Stimulated activated CD4-positive, alpha-beta T cell treated with anti-CD3 and anti-CD28 coated beads, Interleukin-1b, Interleukin-23, amount 100 ng/mL, for 1 hour (primary cell): ENCODE results near the gene SLC16A10.
"Not testable (repeated sequence)": the region's sequence is repeated elsewhere in the genome, so short reads cannot be mapped to it uniquely, and the experiment has no call there.

Experiments
- DNase-seq, 2 donors: peaks; one replicate each; pipeline ENCODE4 v3.0.0-alpha.2; 2020; ENCODE audit warnings: low read depth in 2 of 2

Gene SLC16A10

GRCh38 chr6:111219785-111220184 lies 132.5 kb downstream of the SLC16A10 start:
- no peak for DNase-seq

GRCh38 chr6:111220383-111221031 lies 133.2 kb downstream of the SLC16A10 start:
- no peak for DNase-seq

GRCh38 chr6:111221804-111222203 lies 134.5 kb downstream of the SLC16A10 start:
- no peak for DNase-seq

- no peak for DNase-seq
Observed at GRCh38 chr6:111222341-111222740, 135.0 kb downstream of the SLC16A10 start.

GRCh38 chr6:111228094-111228493 lies 140.8 kb downstream of the SLC16A10 start:
- no peak for DNase-seq

GRCh38 chr6:111230351-111231089 lies 143.2 kb downstream of the SLC16A10 start:
- DNase-seq = no peak

- DNase-seq = no peak
Observed at GRCh38 chr6:111231090-111231459, 143.8 kb downstream of the SLC16A10 start.

GRCh38 chr6:111237852-111238251 lies 150.5 kb downstream of the SLC16A10 start:
- no peak for DNase-seq

- no peak for DNase-seq
Observed at GRCh38 chr6:111238464-111239119, 151.3 kb downstream of the SLC16A10 start.

GRCh38 chr6:111239461-111239860 lies 152.2 kb downstream of the SLC16A10 start:
- DNase-seq = no peak

- DNase-seq = no peak
Observed at GRCh38 chr6:111242452-111242851, 155.1 kb downstream of the SLC16A10 start.

GRCh38 chr6:111243095-111243494 lies 155.8 kb downstream of the SLC16A10 start:
- DNase-seq = no peak

- DNase-seq = no peak
Observed at GRCh38 chr6:111248789-111249188, 161.5 kb downstream of the SLC16A10 start.

- DNase-seq = no peak
Observed at GRCh38 chr6:111250791-111251354, 163.6 kb downstream of the SLC16A10 start.

GRCh38 chr6:111252726-111253125 lies 165.4 kb downstream of the SLC16A10 start:
- no peak for DNase-seq

GRCh38 chr6:111254004-111254778 lies 166.9 kb downstream of the SLC16A10 start:
- DNase-seq = no peak

- DNase-seq = no peak
Observed at GRCh38 chr6:111254779-111255166, 167.5 kb downstream of the SLC16A10 start.

- DNase-seq = not testable (repeated sequence)
Observed at GRCh38 chr6:111255838-111256237, 168.5 kb downstream of the SLC16A10 start.

- DNase-seq = no peak
Observed at GRCh38 chr6:111256646-111257045, 169.3 kb downstream of the SLC16A10 start.

GRCh38 chr6:111258010-111258409 lies 170.7 kb downstream of the SLC16A10 start:
- no peak for DNase-seq

- no peak for DNase-seq
Observed at GRCh38 chr6:111258615-111259088, 171.3 kb downstream of the SLC16A10 start.
